22Rv1 (cell line): ENCODE measurements around the gene ART5.

Experiments
- ZFX ChIP-seq: fragments of 450-650 bp; IDR thresholded peaks from 2 replicates; pipeline ENCODE4 v1.6.1; 2017; ENCODE audit warnings: antibody characterized with exemption, borderline replicate concordance
- TF ChIP-seq, protein P1 (sequence below): fragments of 450-650 bp; IDR thresholded peaks from 2 replicates; pipeline ENCODE4 v1.5.1; 2017; ENCODE audit warnings: mild to moderate bottlenecking

DNA sequence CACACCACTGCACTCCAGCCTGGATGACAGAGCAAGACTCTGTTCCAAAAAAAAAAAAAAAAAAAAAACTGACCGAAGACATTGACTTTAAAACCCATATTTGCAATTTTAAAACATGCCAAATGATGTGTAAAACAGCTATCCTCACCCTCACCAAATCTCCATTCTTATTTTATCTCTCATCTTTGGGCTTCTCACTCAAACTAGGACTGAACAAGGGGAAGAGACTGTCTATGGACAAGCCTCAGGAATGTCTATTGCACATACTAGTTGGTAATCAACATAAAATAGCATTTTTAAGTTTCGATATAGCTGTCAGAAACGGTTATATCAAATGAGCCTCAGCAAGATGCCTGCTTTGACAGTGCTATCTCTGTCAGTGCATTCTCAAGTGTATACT is 37.3 kb upstream of the ART5 start:
- TF ChIP-seq, protein P1, sequence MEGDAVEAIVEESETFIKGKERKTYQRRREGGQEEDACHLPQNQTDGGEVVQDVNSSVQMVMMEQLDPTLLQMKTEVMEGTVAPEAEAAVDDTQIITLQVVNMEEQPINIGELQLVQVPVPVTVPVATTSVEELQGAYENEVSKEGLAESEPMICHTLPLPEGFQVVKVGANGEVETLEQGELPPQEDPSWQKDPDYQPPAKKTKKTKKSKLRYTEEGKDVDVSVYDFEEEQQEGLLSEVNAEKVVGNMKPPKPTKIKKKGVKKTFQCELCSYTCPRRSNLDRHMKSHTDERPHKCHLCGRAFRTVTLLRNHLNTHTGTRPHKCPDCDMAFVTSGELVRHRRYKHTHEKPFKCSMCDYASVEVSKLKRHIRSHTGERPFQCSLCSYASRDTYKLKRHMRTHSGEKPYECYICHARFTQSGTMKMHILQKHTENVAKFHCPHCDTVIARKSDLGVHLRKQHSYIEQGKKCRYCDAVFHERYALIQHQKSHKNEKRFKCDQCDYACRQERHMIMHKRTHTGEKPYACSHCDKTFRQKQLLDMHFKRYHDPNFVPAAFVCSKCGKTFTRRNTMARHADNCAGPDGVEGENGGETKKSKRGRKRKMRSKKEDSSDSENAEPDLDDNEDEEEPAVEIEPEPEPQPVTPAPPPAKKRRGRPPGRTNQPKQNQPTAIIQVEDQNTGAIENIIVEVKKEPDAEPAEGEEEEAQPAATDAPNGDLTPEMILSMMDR = no peak
- no peak for TF ChIP-seq ZFX
